ENCODE results near the gene TRAPPC12.

Gene TRAPPC12

DNA sequence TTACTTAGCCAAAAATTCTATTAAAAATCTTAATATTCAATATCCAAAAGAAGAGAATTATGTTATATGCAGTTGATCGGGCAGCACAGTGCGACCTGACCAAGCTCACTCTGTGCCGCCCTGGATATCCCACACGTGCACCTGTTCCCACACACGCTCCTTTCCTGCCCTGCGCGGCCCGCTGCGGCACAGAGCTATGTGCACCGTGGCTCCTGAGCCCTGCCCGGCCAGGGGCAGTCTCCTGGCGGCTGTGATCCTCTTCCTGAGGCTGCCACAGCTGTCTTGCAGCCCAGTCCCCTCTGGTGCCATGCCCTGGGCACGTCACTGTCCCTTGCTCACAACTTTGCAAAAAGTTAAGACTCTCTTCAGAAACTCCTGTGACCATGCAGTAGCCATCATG lies 29.3 kb downstream of the TRAPPC12 start:
- H4K20me1 ChIP-seq (ENCODE audit: low read depth, low read length), result no peaks in the 10 kb centered on the region
- no peaks in the 10 kb centered on the region for H3K27me3 ChIP-seq (ENCODE audit: low read length)
- no peak overlapping the region for H3K4me3 ChIP-seq (ENCODE audit: insufficient read depth, low read length, poor library complexity, severe bottlenecking)
- H3K36me3 ChIP-seq (ENCODE audit: low read length), result no peaks in the 10 kb centered on the region
- 0 out of 2 replicates have a peak, but pooled peaks cover 5% of the 10 kb centered on the region for H3K79me2 ChIP-seq (ENCODE audit: insufficient read depth, low read length)
- H3F3A ChIP-seq (ENCODE audit: insufficient read depth), result no peaks in the 10 kb centered on the region
- no peak overlapping the region for H3K9ac ChIP-seq (ENCODE audit: low read length)
- no peaks in the 10 kb centered on the region for H3K9me2 ChIP-seq (replicated peaks; ENCODE audit: insufficient read depth, low read length)
- H3K4me2 ChIP-seq (ENCODE audit: low read depth, low read length, poor library complexity, severe bottlenecking), result no peak overlapping the region
- no peak overlapping the region for H3K27ac ChIP-seq (ENCODE audit: low read depth, low read length)
- no peak overlapping the region for H2AFZ ChIP-seq (ENCODE audit: low read depth, low read length, severe bottlenecking)
- no peaks in the 10 kb centered on the region for H3K9me3 ChIP-seq (ENCODE audit: insufficient read depth, low read length)
- TF ChIP-seq, protein P1, sequence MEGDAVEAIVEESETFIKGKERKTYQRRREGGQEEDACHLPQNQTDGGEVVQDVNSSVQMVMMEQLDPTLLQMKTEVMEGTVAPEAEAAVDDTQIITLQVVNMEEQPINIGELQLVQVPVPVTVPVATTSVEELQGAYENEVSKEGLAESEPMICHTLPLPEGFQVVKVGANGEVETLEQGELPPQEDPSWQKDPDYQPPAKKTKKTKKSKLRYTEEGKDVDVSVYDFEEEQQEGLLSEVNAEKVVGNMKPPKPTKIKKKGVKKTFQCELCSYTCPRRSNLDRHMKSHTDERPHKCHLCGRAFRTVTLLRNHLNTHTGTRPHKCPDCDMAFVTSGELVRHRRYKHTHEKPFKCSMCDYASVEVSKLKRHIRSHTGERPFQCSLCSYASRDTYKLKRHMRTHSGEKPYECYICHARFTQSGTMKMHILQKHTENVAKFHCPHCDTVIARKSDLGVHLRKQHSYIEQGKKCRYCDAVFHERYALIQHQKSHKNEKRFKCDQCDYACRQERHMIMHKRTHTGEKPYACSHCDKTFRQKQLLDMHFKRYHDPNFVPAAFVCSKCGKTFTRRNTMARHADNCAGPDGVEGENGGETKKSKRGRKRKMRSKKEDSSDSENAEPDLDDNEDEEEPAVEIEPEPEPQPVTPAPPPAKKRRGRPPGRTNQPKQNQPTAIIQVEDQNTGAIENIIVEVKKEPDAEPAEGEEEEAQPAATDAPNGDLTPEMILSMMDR (IDR thresholded peaks at IDR 0.05; ENCODE audit: insufficient read depth, low read length, poor library complexity, severe bottlenecking), result no peak
- TF ChIP-seq EZH2phosphoT487 (conservative IDR thresholded peaks at IDR 0.05; ENCODE audit: low read length), result no peak

DNA sequence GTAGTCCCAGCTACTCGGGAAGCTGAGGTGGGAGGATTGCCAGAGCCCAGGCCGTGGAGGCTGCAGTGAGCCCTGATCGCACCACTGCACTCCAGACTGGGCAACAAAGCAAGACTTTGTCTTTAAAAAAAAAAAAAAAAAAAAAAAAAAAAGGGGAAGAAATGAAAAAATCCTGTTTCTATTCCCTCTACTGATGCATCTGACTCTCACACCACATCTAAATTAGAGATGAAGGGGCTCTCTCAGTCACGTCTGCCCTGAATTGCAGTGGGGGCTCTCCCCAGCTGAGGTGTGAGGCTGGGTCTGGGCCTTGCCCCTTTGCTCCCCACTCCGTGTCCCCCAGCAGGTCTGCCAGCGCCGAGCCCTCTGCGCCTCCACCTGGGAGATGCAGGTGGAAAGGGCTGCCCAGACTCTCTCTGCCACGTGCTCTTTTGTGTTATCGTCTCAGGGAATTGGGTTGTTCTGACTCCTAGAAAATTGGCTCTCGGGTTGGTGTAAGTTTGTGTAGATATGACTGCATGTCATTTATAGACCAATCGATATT lies 30.2 kb downstream of the TRAPPC12 start:
- H3K27ac ChIP-seq (ENCODE audit: low read depth, low read length), result no peak overlapping the region
- TF ChIP-seq, protein P1 (IDR thresholded peaks at IDR 0.05; ENCODE audit: insufficient read depth, low read length, poor library complexity, severe bottlenecking), result no peak
- no peak for TF ChIP-seq EZH2phosphoT487 (conservative IDR thresholded peaks at IDR 0.05; ENCODE audit: low read length)
- no peak overlapping the region for H3K9ac ChIP-seq (ENCODE audit: low read length)
- no peaks in the 10 kb centered on the region for H3K9me2 ChIP-seq (replicated peaks; ENCODE audit: insufficient read depth, low read length)
- no peak overlapping the region for H2AFZ ChIP-seq (ENCODE audit: low read depth, low read length, severe bottlenecking)
- no peak overlapping the region for H3K4me3 ChIP-seq (ENCODE audit: insufficient read depth, low read length, poor library complexity, severe bottlenecking)
- no peaks in the 10 kb centered on the region for H3F3A ChIP-seq (ENCODE audit: insufficient read depth)
- H3K27me3 ChIP-seq (ENCODE audit: low read length), result no peaks in the 10 kb centered on the region
- 0 out of 2 replicates have a peak, but pooled peaks cover 5% of the 10 kb centered on the region for H3K79me2 ChIP-seq (ENCODE audit: insufficient read depth, low read length)
- no peaks in the 10 kb centered on the region for H3K36me3 ChIP-seq (ENCODE audit: low read length)
- no peaks in the 10 kb centered on the region for H3K9me3 ChIP-seq (ENCODE audit: insufficient read depth, low read length)
- no peak overlapping the region for H3K4me2 ChIP-seq (ENCODE audit: low read depth, low read length, poor library complexity, severe bottlenecking)
- no peaks in the 10 kb centered on the region for H4K20me1 ChIP-seq (ENCODE audit: low read depth, low read length)

DNA sequence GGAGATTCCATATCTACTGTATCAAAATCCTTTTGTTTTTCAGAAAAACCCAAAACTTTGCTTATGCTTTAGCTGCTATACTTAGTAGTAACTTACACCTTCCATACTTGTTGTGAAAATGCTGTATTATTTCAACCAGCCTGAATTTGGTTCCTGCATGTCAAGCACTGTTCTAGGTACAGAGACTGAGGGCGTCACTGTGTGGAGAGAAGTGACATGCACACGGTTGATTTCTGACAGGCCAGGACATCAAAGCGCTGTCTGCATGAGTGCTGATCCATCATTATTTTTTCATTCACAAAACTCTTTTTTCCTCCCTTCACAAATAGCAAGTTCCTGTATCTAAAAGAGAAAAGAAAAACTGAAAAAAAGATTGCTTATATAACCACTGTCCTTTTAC lies 31.6 kb downstream of the TRAPPC12 start:
- no peak overlapping the region for H3K4me3 ChIP-seq (ENCODE audit: insufficient read depth, low read length, poor library complexity, severe bottlenecking)
- H3K9me2 ChIP-seq (replicated peaks; ENCODE audit: insufficient read depth, low read length), result no peaks in the 10 kb centered on the region
- H2AFZ ChIP-seq (ENCODE audit: low read depth, low read length, severe bottlenecking), result no peak overlapping the region
- no peaks in the 10 kb centered on the region for H3K27me3 ChIP-seq (ENCODE audit: low read length)
- H3K27ac ChIP-seq (ENCODE audit: low read depth, low read length), result no peak overlapping the region
- TF ChIP-seq EZH2phosphoT487 (conservative IDR thresholded peaks at IDR 0.05; ENCODE audit: low read length), result no peak
- TF ChIP-seq, protein P1 (IDR thresholded peaks at IDR 0.05; ENCODE audit: insufficient read depth, low read length, poor library complexity, severe bottlenecking), result no peak
- no peak overlapping the region for H3K4me2 ChIP-seq (ENCODE audit: low read depth, low read length, poor library complexity, severe bottlenecking)
- no peaks in the 10 kb centered on the region for H3K9me3 ChIP-seq (ENCODE audit: insufficient read depth, low read length)
- 0 out of 2 replicates have a peak, but pooled peaks cover 5% of the 10 kb centered on the region for H3K79me2 ChIP-seq (ENCODE audit: insufficient read depth, low read length)
- no peaks in the 10 kb centered on the region for H3K36me3 ChIP-seq (ENCODE audit: low read length)
- no peak overlapping the region for H3K9ac ChIP-seq (ENCODE audit: low read length)
- H3F3A ChIP-seq (ENCODE audit: insufficient read depth), result no peaks in the 10 kb centered on the region
- H4K20me1 ChIP-seq (ENCODE audit: low read depth, low read length), result no peaks in the 10 kb centered on the region

Measured in SU-DHL-6 (cell line).